GM10266 (cell line): ENCODE results near the gene HEXIM2.

ENCODE experiments used
- DNase-seq: peaks from one replicate; pipeline ENCODE4 v3.0.0; 2012; ENCODE audit errors: extremely low spot score
- CTCF ChIP-seq: IDR thresholded peaks from 2 replicates; pipeline ENCODE4 v1.5.1; 2012; ENCODE audit warnings: mild to moderate bottlenecking, low read depth; ENCODE audit not compliant: control insufficient read depth, insufficient read depth; ENCODE audit errors: missing control alignments

The HEXIM2 gene

DNA sequence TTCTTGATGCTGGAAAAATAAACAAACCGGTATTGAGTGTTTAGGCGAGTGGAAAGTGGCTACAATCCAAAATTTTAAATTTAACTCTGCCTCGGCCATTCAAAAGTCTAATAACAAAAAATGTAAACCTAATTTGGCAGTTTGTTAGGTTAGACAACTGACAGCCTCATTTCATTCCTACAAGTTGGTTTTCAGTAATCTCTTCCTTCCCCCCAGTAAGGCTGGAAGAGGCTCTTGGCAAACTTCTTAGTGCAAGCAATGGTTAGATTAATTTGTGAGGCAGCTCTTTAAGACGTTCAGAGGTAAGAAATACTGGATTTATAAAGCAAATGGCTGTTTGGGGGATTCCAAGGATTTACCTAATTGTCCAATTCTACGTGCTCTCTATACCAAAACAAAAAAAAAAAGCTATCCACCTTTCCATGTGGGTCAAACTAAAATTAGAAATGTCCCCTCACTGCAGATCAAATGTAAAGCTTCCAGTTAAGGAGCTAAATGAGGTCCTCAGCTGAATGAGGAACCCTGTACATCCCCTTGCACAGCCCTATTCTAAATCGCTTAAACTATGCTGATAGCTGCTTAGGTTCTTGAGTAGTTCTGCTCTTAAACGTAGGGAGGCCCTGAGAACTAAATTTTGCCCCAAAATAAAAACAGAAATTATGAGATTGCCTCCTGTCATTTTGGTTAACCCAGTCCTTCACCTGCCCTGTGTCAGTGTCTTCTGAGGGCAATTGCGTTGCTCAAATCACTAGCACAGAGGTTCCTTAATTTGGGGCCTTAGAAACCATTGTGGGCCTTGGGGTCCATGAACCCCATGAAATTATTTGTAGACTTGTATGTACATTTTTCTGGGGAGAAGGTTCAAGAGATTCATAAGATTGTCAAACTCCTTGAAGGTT lies 10.5 kb upstream of the HEXIM2 start:
- no peak for TF ChIP-seq CTCF
- DNase-seq, result no peak

- TF ChIP-seq CTCF, result no peak
- no peak for DNase-seq
Measured at GRCh38 chr17:45155029-45155428, 6.6 kb upstream of the HEXIM2 start.

DNA sequence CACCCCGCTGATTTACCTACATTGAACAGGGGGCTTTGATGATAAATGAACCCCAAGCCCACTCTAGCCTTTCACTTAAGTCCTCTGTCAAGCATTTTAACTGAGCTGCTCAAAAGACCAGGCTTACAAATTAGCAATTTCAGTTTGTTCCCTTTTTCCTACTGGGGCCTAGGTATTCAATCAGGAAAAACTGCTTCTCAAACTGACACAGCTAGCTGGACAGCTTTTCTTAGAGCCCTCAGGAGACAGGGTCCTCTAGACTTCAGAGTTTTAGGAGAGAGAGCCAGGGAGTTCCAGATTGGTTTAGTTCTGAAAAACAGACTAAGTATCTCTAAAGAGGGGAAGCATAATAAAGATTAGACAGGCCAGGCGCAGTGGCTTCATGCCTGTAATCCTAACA lies 6.2 kb upstream of the HEXIM2 start:
- no peak for DNase-seq
- no peak for TF ChIP-seq CTCF

DNA sequence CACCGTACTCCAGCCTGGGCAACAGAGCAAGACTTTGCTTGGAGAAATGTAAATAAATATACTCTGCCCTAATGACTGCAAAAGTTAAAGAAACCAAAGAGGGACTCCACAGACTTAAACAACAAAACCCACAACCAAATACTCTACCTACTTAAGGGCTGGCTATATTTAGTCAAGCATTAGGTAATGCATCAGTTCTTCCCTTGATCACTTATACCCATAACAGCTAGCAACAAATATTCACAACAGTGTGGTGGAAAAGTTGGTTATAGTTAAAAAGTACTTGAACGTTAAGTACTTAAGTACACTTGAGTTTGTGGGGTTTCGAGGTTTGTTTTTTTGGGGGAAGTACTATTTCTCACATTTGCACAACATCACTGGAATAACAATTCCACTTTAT lies 5.4 kb upstream of the HEXIM2 start:
- TF ChIP-seq CTCF, result no peak
- no peak for DNase-seq

- TF ChIP-seq CTCF, result peak; percentile 30
- no peak for DNase-seq
Measured at GRCh38 chr17:45160447-45161287, 1.0 kb upstream of the HEXIM2 start.

DNA sequence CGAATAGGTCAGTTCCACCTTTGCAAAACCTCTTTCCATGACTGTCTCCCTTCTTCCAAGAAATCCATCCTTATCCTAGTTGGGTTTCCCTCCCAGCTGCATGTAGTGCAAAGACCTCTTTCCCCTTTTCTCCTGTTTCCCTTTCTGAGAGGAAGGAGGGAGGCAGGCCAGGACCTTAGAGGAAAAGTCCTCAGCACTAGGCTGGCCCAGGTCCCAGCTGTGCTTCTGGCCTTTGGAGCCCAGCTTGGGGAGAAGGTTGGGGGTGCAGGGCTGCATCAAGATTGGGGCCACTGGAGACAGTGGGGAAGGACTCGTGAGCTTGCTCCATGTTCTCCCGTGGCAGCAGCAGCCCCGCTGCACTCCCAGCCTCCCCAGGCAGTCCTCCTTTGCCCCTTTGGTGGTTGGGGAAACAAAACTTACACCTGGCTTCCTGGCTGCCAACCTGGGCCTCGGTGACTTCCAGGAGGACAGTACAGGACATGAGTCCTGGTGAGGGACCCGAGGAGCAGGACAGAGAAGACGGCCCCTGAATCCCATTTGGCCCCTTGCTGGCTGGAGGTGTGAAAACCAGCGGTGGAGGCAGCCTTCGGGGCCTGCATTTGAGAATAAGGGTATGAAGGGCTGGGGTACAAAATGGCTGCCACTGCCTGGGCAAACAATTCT lies 481 bp downstream of the HEXIM2 start:
- no peak for TF ChIP-seq CTCF
- DNase-seq, result no peak
